Measurements from ENCODE around the gene ROBO1. TPM values are rescaled to one million over a fixed set of nuclear protein-coding genes. Genes with fewer than 3 reads are reported as not detected.

ROBO1 gene
- total and polyA plus RNA-seq, 2 of the 13 experiments (the other 11 are each of a cell fraction or from before 2014, with no cell fraction given) = 52.2 to 71.0 TPM

- no peak for TF ChIP-seq DZIP1 (CRISPR knock-in tag; IDR thresholded peaks at IDR 0.05)
- TF ChIP-seq KMT2B (CRISPR knock-in tag; IDR thresholded peaks at IDR 0.05) = no peak
Measured at GRCh38 chr3:79368403-79368802, 399.4 kb downstream of the ROBO1 start (continued).

GRCh38 chr3:79367803-79368202 lies 400.0 kb downstream of the ROBO1 start:
- no peaks in the 10 kb centered on the region for H3K27me3 ChIP-seq (ENCODE audit: control insufficient read depth in 1 of 2, insufficient read depth in 2 of 2, low read length in 2 of 2)
- H3K79me2 ChIP-seq (ENCODE audit: insufficient read depth, low read length) = no peaks in the 10 kb centered on the region
- no peak overlapping the region for H2AFZ ChIP-seq (ENCODE audit: low read length)
- DNase-seq (ENCODE audit: low spot score) (no peak), ATAC-seq (no peak), FAIRE-seq (no peak)
- H3K9me3 ChIP-seq (ENCODE audit: low read length) = no peaks in the 10 kb centered on the region
- H4K20me1 ChIP-seq (ENCODE audit: insufficient read depth, low read length) = no peaks in the 10 kb centered on the region
- TF ChIP-seq ZSCAN12 (CRISPR knock-in tag; IDR thresholded peaks at IDR 0.05) (no peak), NFIB (CRISPR knock-in tag; IDR thresholded peaks at IDR 0.05; ENCODE audit: borderline replicate concordance) (no peak), ZNF136 (CRISPR knock-in tag; IDR thresholded peaks at IDR 0.05; ENCODE audit: low read depth) (no peak), ZFP36L2 (CRISPR knock-in tag; IDR thresholded peaks at IDR 0.05) (no peak), PHF20 (CRISPR knock-in tag; IDR thresholded peaks at IDR 0.05) (no peak), ZNF143 (CRISPR knock-in tag; IDR thresholded peaks at IDR 0.05) (no peak), NR2C2 (CRISPR knock-in tag; IDR thresholded peaks at IDR 0.05; ENCODE audit: borderline replicate concordance) (no peak), TIGD3 (CRISPR knock-in tag; IDR thresholded peaks at IDR 0.05; ENCODE audit: borderline replicate concordance) (no peak), ZBTB42 (CRISPR knock-in tag; IDR thresholded peaks at IDR 0.05) (no peak), TCF7 (IDR thresholded peaks at IDR 0.05; ENCODE audit: low read depth) (no peak), HMG20B (CRISPR knock-in tag; conservative IDR thresholded peaks at IDR 0.05) (no peak), ETV5 (CRISPR knock-in tag; IDR thresholded peaks at IDR 0.05; ENCODE audit: borderline replicate concordance) (no peak)
- WGBS (ENCODE audit: low lambda C conversion rate) = 50% methylated on average over 5 of the region's 6 CpGs
- H3K9ac ChIP-seq (ENCODE audit: insufficient read depth, low read depth, low read length) = no peak overlapping the region
- in situ Hi-C loops (cut with HindIII; ENCODE audit: extremely low pct_ligation_motif_present, low pct_unique_long_range_greater_than_20kb) (loop anchor here (10.0 to 25.0 kb wide), 2 partner anchors 283 to 706 kb away; no protein-coding TSS in a partner anchor), intact Hi-C loops (cut with micrococcal nuclease; ENCODE audit: unreplicated experiment) (no loop called here)
- CTCF ChIA-PET (ENCODE audit: low intra/inter-chr PET ratio, low total read pairs) = no interaction called here
- no peaks in the 10 kb centered on the region for H3K4me1 ChIP-seq (ENCODE audit: insufficient read depth, low read length)
- no peak overlapping the region for H3K4me2 ChIP-seq (ENCODE audit: low read depth, low read length)
- no peak overlapping the region for H3K4me3 ChIP-seq (replicated peaks in 1 of 3; ENCODE audit: insufficient read depth in 1 of 3, low read depth in 2 of 3, low read length in 3 of 3)
- POLR2A ChIA-PET = no interaction called here
- no peaks in the 10 kb centered on the region for H3K36me3 ChIP-seq (replicated peaks in 1 of 2; ENCODE audit: control insufficient read depth in 1 of 2, insufficient read depth in 2 of 2, low read length in 2 of 2)
- no TSS peak for BruUV-seq (replicated peaks)
- H3K27ac ChIP-seq (ENCODE audit: extremely low read length, insufficient read depth, low read length) = no peak overlapping the region
